ENCODE data around the gene BOD1. TPM values are rescaled to one million over a fixed set of nuclear protein-coding genes. Genes with fewer than 3 reads are reported as not detected.

Gene BOD1
- total and polyA plus RNA-seq, 10 of the 15 experiments (the other 5 are each of a cell fraction or from before 2014, with no cell fraction given), result 14.1 to 35.8 (median 29.6) TPM

- no peak for TF ChIP-seq NFYB (IDR thresholded peaks at IDR 0.05; ENCODE audit: insufficient read depth, low read depth, low read length)
- no peak for TF ChIP-seq CHD4 (IDR thresholded peaks at IDR 0.05)
Observed at GRCh38 chr5:173567548-173567947, 48.9 kb downstream of the BOD1 start (continued).

GRCh38 chr5:173565491-173566072 is 50.9 kb downstream of the BOD1 start:
- TF ChIP-seq SUPT20H (IDR thresholded peaks at IDR 0.05; ENCODE audit: borderline replicate concordance, control insufficient read depth, low read depth, low read length) (no peak), IKZF1 (conservative IDR thresholded peaks at IDR 0.05) (no peak), ZZZ3 (IDR thresholded peaks at IDR 0.05; ENCODE audit: control insufficient read depth, insufficient read length, low read depth) (no peak), NFYA (IDR thresholded peaks at IDR 0.05; ENCODE audit: borderline replicate concordance, low read depth, low read length) (no peak), ZNF24 (IDR thresholded peaks at IDR 0.05) (no peak), E2F4 (IDR thresholded peaks at IDR 0.05; ENCODE audit: low read depth, low read length) (no peak)
- TF ChIP-seq, protein P1, sequence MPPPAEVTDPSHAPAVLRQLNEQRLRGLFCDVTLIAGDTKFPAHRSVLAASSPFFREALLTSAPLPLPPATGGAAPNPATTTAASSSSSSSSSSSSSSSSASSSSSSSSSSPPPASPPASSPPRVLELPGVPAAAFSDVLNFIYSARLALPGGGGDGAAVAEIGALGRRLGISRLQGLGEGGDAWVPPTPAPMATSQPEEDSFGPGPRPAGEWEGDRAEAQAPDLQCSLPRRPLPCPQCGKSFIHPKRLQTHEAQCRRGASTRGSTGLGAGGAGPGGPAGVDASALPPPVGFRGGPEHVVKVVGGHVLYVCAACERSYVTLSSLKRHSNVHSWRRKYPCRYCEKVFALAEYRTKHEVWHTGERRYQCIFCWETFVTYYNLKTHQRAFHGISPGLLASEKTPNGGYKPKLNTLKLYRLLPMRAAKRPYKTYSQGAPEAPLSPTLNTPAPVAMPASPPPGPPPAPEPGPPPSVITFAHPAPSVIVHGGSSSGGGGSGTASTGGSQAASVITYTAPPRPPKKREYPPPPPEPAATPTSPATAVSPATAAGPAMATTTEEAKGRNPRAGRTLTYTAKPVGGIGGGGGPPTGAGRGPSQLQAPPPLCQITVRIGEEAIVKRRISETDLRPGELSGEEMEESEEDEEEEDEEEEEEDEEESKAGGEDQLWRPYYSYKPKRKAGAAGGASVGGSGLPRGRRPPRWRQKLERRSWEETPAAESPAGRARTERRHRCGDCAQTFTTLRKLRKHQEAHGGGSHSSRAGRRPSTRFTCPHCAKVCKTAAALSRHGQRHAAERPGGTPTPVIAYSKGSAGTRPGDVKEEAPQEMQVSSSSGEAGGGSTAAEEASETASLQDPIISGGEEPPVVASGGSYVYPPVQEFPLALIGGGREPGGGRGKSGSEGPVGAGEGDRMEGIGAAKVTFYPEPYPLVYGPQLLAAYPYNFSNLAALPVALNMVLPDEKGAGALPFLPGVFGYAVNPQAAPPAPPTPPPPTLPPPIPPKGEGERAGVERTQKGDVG (CRISPR knock-in tag; IDR thresholded peaks at IDR 0.05), result no peak
- ChIA-PET RAD21 (ENCODE audit: unreplicated experiment) (no interaction called here), SMC1A (ENCODE audit: uncharacterized antibody, unreplicated experiment) (no interaction called here), POLR2A (no interaction called here), CTCF (no interaction called here)
- 3% methylated on average over 3 of the region's 3 CpGs for whole genome bisulfite sequencing (ENCODE audit: insufficient coverage, insufficient replicate concordance, low lambda C conversion rate, missing lambda C conversion rate)
- intact Hi-C loops (cut with micrococcal nuclease; ENCODE audit: unreplicated experiment), result no loop called here
- Histone ChIP-seq H3K36me3 (ENCODE audit: control insufficient read depth in 2 of 2, insufficient read depth in 2 of 2, low read length in 1 of 2) (no peaks in the 10 kb centered on the region), H4K20me1 (ENCODE audit: control insufficient read depth, insufficient read depth) (no peaks in the 10 kb centered on the region), H3K27ac (ENCODE audit: control insufficient read depth, insufficient read depth) (no peak overlapping the region), H3K4me1 (ENCODE audit: control insufficient read depth, insufficient read depth, low read length) (no peaks in the 10 kb centered on the region), H2AFZ (ENCODE audit: control insufficient read depth, low read depth, low read length) (no peak overlapping the region), H3K9ac (ENCODE audit: control insufficient read depth, insufficient read depth, low read length) (no peak overlapping the region), H3K4me2 (ENCODE audit: control insufficient read depth, insufficient read depth) (no peak overlapping the region), H3K27me3 (replicated peaks in 1 of 2; ENCODE audit: control insufficient read depth in 2 of 2, insufficient read depth in 2 of 2, low read length in 1 of 2) (peaks cover 0 to 2% of the 10 kb centered on the region in 2 experiments; a peak in 1 of 4 replicates), H3K79me2 (ENCODE audit: control insufficient read depth, insufficient read depth, low read length) (no peaks in the 10 kb centered on the region), H3K9me3 (replicated peaks; ENCODE audit: control insufficient read depth, insufficient read depth, low read length) (peaks cover 3% of the 10 kb centered on the region; the same call in 2 of the 3 replicates), H3K4me3 (no peak overlapping the region)
- no TSS peak for BruUV-seq (replicated peaks)
- DNase-seq (ENCODE audit: low read depth, low spot score), result no peak
- in situ Hi-C loops (cut with MboI), result loop anchor here (5.0 kb wide), 1 partner anchor 273 kb away; no protein-coding TSS in a partner anchor
- no peak for FAIRE-seq
- no peak for ATAC-seq

Data from GM12878 (cell line).